ENCODE data around the gene TRIO.

DNA sequence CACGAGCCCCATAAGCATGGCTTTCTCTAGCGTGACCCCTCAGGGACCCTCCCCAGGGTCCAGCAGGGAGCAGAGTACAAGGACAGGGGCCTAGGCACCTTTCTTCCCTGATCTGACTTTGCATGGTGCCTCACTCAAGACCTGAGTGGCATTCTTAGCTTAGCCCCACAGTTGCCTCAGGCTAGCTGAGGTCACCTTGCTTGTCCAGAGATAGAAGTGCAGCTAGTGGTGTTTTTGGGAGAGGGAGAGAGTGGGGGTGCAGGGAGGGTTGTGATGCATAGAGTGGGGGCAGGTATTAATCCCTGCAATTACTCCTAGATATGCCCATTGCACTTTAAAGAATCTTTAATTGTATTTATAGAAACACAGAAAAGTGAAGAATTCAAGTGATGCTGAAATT, 8.4 kb upstream of the TRIO start:
- no peak for TF ChIP-seq JUND (IDR thresholded peaks at IDR 0.05)
- TF ChIP-seq, protein P1, sequence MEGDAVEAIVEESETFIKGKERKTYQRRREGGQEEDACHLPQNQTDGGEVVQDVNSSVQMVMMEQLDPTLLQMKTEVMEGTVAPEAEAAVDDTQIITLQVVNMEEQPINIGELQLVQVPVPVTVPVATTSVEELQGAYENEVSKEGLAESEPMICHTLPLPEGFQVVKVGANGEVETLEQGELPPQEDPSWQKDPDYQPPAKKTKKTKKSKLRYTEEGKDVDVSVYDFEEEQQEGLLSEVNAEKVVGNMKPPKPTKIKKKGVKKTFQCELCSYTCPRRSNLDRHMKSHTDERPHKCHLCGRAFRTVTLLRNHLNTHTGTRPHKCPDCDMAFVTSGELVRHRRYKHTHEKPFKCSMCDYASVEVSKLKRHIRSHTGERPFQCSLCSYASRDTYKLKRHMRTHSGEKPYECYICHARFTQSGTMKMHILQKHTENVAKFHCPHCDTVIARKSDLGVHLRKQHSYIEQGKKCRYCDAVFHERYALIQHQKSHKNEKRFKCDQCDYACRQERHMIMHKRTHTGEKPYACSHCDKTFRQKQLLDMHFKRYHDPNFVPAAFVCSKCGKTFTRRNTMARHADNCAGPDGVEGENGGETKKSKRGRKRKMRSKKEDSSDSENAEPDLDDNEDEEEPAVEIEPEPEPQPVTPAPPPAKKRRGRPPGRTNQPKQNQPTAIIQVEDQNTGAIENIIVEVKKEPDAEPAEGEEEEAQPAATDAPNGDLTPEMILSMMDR (IDR thresholded peaks at IDR 0.05 in 2 of 3, conservative IDR thresholded peaks at IDR 0.05 in 1 of 3; ENCODE audit: borderline replicate concordance in 1 of 3, insufficient read depth in 1 of 3, low read depth in 2 of 3, low read length in 2 of 3), result no peak
- TF ChIP-seq, protein P2, sequence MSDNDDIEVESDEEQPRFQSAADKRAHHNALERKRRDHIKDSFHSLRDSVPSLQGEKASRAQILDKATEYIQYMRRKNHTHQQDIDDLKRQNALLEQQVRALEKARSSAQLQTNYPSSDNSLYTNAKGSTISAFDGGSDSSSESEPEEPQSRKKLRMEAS (IDR thresholded peaks at IDR 0.05), result no peak
- TF ChIP-seq POLR2A (IDR thresholded peaks at IDR 0.05; ENCODE audit: borderline replicate concordance, extremely low read depth, insufficient read depth, insufficient read length), result no peak
- no peak for TF ChIP-seq EZH2 (IDR thresholded peaks at IDR 0.05)
- no peak for TF ChIP-seq YY1 (IDR thresholded peaks at IDR 0.05; ENCODE audit: extremely low read depth, insufficient replicate concordance, low read depth, low read length)
- TF ChIP-seq, protein P3, sequence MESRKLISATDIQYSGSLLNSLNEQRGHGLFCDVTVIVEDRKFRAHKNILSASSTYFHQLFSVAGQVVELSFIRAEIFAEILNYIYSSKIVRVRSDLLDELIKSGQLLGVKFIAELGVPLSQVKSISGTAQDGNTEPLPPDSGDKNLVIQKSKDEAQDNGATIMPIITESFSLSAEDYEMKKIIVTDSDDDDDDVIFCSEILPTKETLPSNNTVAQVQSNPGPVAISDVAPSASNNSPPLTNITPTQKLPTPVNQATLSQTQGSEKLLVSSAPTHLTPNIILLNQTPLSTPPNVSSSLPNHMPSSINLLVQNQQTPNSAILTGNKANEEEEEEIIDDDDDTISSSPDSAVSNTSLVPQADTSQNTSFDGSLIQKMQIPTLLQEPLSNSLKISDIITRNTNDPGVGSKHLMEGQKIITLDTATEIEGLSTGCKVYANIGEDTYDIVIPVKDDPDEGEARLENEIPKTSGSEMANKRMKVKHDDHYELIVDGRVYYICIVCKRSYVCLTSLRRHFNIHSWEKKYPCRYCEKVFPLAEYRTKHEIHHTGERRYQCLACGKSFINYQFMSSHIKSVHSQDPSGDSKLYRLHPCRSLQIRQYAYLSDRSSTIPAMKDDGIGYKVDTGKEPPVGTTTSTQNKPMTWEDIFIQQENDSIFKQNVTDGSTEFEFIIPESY (IDR thresholded peaks at IDR 0.05; ENCODE audit: extremely low read depth, insufficient replicate concordance, low read length), result no peak
- no peak for TF ChIP-seq POLR2AphosphoS5 (IDR thresholded peaks at IDR 0.05; ENCODE audit: low read depth, low read length)
- no peak for TF ChIP-seq SRF (IDR thresholded peaks at IDR 0.05; ENCODE audit: low read depth)
- no peak for TF ChIP-seq CEBPB (IDR thresholded peaks at IDR 0.05; ENCODE audit: low read depth)
- no peak for TF ChIP-seq SIN3A (IDR thresholded peaks at IDR 0.05; ENCODE audit: low read depth)

Data from HCT116 (cell line).